Breast epithelium (tissue), 4 donors: ENCODE measurements around the gene KATNAL1. TPM values are rescaled to one million over a fixed set of nuclear protein-coding genes. Genes with fewer than 3 reads are reported as not detected.

Experiments
- DNase-seq, 2 donors: peaks; one replicate each; pipeline ENCODE4 v3.0.0-alpha.2; 2019; ENCODE audit warnings: low spot score in 2 of 2
- H3K27ac ChIP-seq, 2 donors: fragments of 200-600 bp; sonication (generic) in 1 of 2; one replicate each; pipeline ENCODE4 v1.5.1; 2016 to 2019; ENCODE audit warnings: mild to moderate bottlenecking in 1 of 2
- H3K27me3 ChIP-seq, 2 donors: fragments of 200-600 bp; sonication (generic) in 1 of 2; one replicate each; pipeline versions ENCODE4 v1.5.1 to v1.6.0; 2017 to 2019; ENCODE audit warnings: control low read depth in 1 of 2, mild to moderate bottlenecking in 1 of 2
- H3K36me3 ChIP-seq: fragments of 200-600 bp; one replicate; pipeline ENCODE4 v1.5.1; 2019
- H3K4me1 ChIP-seq, 2 donors: fragments of 200-600 bp; sonication (generic); one replicate each; pipeline ENCODE4 v1.5.1; 2016 to 2019; ENCODE audit warnings: control low read depth in 1 of 2
- H3K4me3 ChIP-seq, 3 donors: fragments of 200-600 bp; sonication (generic); 1 replicate in 2 of 3; 2 replicates in 1 of 3; pipeline ENCODE4 v1.5.1; 2016 to 2019; ENCODE audit warnings: mild to moderate bottlenecking in 3 of 3, moderate library complexity in 2 of 3
- H3K9me3 ChIP-seq, 2 donors: fragments of 200-600 bp; sonication (generic) in 1 of 2; one replicate each; pipeline ENCODE4 v1.5.1; 2016 to 2019; ENCODE audit warnings: control low read depth in 1 of 2
- POLR2A ChIP-seq: fragments of 450-650 bp; IDR thresholded peaks from one replicate; pipeline ENCODE4 v1.6.1; 2016; ENCODE audit warnings: antibody characterized with exemption, mild to moderate bottlenecking, moderate library complexity
- POLR2AphosphoS5 ChIP-seq, 3 donors: sonication (generic); formaldehyde crosslinking; IDR thresholded peaks; one replicate each; pipeline ENCODE4 v1.6.1; 2017; ENCODE audit warnings: antibody characterized with exemption in 3 of 3
- intact Hi-C: fragments of 100-400 bp; cut with DNase I; formaldehyde crosslinking; loops from one replicate; pipeline ENCODE4 v1.15.1; 2023; ENCODE audit warnings: low total_unique reads
- total RNA-seq, 3 donors: library from RNA; depleted of rRNA; stranded (reverse); fragments of >200 nt; gene quantifications; one replicate each; pipeline ENCODE4 v1.1.0, GENCODE V29; 2016
- TF ChIP-seq, protein P1 (sequence below), 3 donors: fragments of 450-650 bp; IDR thresholded peaks; one replicate each; pipeline ENCODE4 v1.5.1; 2016 to 2017; ENCODE audit warnings: antibody characterized with exemption in 3 of 3, mild to moderate bottlenecking in 3 of 3, moderate library complexity in 3 of 3

The KATNAL1 gene
- total RNA-seq, 3 donors from 2014 or later: 14.6 to 23.8 (median 17.0) TPM

DNA sequence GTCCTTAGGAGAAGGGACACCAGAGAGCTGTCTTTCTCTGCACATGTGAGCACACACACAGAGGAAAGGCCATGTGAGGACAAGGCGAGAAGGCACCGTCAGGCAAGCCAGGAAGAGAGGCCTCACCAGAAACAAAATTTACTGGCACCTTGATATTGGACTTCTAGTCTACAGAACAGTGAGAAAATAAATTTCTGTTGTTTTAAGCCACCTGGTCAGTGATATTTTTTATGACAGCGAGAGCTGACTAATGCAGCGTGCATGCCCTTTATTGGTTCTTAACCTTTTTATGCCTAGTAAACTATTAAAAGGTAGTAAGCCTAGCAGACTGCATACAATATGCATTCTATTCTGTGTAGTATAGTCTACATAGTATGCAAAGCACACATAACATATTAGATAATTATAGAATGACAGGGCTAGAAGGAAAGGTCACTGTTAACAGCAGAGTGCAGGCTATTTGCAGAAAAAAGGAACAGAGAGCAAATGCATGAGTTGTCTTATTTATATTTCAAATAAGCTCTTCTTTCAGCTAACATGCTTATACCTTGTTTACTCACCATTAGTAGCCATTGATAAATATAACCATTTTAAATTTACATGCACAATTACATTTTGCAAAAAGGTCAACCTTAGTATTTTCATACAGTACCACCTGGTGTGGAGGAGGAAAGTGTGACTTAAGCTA is 25.2 kb upstream of the KATNAL1 start:
- no peak for DNase-seq
- no peaks in the 10 kb centered on the region for H3K4me1 ChIP-seq
- intact Hi-C loops: no loop called here
- TF ChIP-seq, protein P1, sequence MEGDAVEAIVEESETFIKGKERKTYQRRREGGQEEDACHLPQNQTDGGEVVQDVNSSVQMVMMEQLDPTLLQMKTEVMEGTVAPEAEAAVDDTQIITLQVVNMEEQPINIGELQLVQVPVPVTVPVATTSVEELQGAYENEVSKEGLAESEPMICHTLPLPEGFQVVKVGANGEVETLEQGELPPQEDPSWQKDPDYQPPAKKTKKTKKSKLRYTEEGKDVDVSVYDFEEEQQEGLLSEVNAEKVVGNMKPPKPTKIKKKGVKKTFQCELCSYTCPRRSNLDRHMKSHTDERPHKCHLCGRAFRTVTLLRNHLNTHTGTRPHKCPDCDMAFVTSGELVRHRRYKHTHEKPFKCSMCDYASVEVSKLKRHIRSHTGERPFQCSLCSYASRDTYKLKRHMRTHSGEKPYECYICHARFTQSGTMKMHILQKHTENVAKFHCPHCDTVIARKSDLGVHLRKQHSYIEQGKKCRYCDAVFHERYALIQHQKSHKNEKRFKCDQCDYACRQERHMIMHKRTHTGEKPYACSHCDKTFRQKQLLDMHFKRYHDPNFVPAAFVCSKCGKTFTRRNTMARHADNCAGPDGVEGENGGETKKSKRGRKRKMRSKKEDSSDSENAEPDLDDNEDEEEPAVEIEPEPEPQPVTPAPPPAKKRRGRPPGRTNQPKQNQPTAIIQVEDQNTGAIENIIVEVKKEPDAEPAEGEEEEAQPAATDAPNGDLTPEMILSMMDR (IDR thresholded peaks at IDR 0.05): no peak
- no peak for TF ChIP-seq POLR2A
- no peak for TF ChIP-seq POLR2AphosphoS5 (IDR thresholded peaks at IDR 0.05)
- H3K27ac ChIP-seq: no peak overlapping the region
- no peaks in the 10 kb centered on the region for H3K27me3 ChIP-seq
- H3K9me3 ChIP-seq: no peaks in the 10 kb centered on the region
- no peaks in the 10 kb centered on the region for H3K36me3 ChIP-seq
- no peak overlapping the region for H3K4me3 ChIP-seq

DNA sequence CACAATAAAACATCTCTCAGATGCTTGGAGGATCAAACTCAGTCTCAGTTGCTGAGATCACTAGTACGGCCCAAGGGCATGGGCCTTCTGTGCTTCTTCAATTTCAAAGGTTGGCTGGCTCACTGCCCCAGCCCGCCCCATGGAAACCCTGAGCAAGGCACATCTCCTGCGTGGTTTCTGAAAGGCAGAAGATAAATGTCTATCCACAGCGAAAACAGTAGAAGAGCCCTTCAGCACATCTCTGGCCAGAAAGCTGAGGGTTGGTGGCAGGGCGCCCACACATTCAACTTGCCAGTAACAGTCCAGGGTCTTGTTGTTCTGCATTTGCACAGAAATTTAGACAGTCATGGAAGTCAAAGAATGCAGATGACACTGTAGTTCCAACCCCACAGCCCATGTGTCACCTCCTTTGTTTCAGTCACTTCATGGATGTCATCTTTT is 24.0 kb upstream of the KATNAL1 start:
- TF ChIP-seq, protein P1 (IDR thresholded peaks at IDR 0.05): no peak
- TF ChIP-seq POLR2AphosphoS5 (IDR thresholded peaks at IDR 0.05) (peak in 1 of 3 donors; percentile 77), POLR2A (no peak)
- Histone ChIP-seq H3K27me3 (no peaks in the 10 kb centered on the region), H3K27ac (peak overlapping the region; percentile 40 to 68), H3K36me3 (no peaks in the 10 kb centered on the region), H3K9me3 (no peaks in the 10 kb centered on the region), H3K4me1 (no peaks in the 10 kb centered on the region), H3K4me3 (no peak overlapping the region)
- intact Hi-C loops: no loop called here
- DNase-seq: no peak

DNA sequence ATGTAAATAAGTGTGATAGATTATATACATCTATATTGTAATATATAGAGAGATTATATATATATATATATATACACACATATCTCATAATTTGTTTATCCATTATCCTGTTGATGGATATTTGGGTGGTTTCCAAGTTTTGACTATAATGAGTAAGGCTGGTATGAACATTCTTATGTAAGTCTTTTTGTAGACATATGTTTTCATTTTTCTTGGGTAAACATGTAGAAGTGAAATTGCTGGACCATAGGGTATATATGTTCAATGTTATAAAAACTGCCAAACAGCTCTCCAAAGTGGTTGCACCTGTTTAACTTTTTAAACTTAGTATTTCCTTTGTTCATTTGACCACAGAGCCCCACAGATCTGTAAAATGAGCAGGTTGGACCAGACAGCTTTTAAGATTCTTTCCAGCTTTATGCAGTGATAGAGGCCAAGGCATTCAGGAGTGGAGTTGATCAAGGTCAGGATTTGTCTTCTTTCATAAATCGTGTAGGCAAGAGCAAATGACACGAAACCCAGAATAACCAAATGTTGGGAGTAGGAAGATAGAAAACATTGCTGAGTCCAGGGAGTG is 21.7 kb upstream of the KATNAL1 start:
- TF ChIP-seq POLR2AphosphoS5 (IDR thresholded peaks at IDR 0.05): no peak
- no peak for TF ChIP-seq POLR2A
- TF ChIP-seq, protein P1 (IDR thresholded peaks at IDR 0.05): no peak
- no peaks in the 10 kb centered on the region for H3K27me3 ChIP-seq
- no peak overlapping the region for H3K27ac ChIP-seq
- intact Hi-C loops: no loop called here
- no peaks in the 10 kb centered on the region for H3K4me1 ChIP-seq
- no peaks in the 10 kb centered on the region for H3K36me3 ChIP-seq
- no peak for DNase-seq
- no peak overlapping the region for H3K4me3 ChIP-seq
- no peaks in the 10 kb centered on the region for H3K9me3 ChIP-seq

DNA sequence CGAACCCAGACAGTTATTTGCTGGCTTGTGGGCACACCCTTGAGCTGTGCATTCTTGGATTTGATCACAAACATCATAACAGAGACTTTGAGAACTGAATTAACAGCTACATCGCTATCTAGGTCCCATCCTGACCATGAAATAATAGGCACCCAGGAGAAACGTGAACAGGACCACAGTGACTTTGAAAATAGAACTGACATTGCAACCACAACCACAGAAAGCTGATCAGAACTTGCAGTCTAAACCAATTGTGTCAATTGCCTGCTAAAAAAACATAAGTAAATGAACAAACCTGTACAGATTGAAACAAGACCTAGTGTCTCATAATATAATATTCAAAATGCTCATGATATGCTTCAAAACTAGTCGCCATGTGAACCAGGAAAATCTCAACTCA is 18.3 kb upstream of the KATNAL1 start:
- DNase-seq: no peak
- Histone ChIP-seq H3K36me3 (no peaks in the 10 kb centered on the region), H3K9me3 (no peaks in the 10 kb centered on the region), H3K27me3 (no peaks in the 10 kb centered on the region), H3K4me3 (no peak overlapping the region), H3K27ac (no peak overlapping the region), H3K4me1 (no peaks in the 10 kb centered on the region)
- intact Hi-C loops: no loop called here
- no peak for TF ChIP-seq POLR2AphosphoS5 (IDR thresholded peaks at IDR 0.05)
- TF ChIP-seq, protein P1 (IDR thresholded peaks at IDR 0.05): no peak
- TF ChIP-seq POLR2A: no peak

DNA sequence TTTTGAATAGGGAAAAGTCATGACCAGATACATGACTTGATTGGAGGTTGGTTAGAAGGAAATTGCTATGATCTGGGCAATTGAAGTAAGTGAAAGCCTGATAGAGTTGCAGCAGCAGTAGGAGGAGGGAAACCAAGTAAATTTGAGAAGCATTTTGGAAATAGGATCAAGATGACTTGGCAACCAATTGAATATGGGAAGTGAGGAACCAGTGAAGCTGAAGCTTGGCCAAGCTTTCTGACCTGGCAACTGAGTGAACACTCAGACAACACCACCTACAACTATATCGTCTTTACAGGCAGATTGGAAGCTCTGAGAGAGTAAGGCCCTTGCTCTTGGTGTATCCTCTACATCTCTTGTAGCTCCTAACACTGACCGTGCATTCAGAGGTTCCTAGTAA is 16.2 kb upstream of the KATNAL1 start:
- intact Hi-C loops: no loop called here
- no peak for DNase-seq
- TF ChIP-seq POLR2AphosphoS5 (IDR thresholded peaks at IDR 0.05) (no peak), POLR2A (no peak)
- TF ChIP-seq, protein P1 (IDR thresholded peaks at IDR 0.05): no peak
- H3K9me3 ChIP-seq: no peaks in the 10 kb centered on the region
- no peaks in the 10 kb centered on the region for H3K4me1 ChIP-seq
- no peak overlapping the region for H3K4me3 ChIP-seq
- no peaks in the 10 kb centered on the region for H3K36me3 ChIP-seq
- H3K27me3 ChIP-seq: no peaks in the 10 kb centered on the region
- H3K27ac ChIP-seq: no peak overlapping the region
